ENCODE measurements around the gene ABCB8.

The ABCB8 gene

GRCh38 chr7:151057989-151058780 lies 29.9 kb downstream of the ABCB8 start:
- DNase-seq (ENCODE audit: low read depth) = peak; percentile 96

GRCh38 chr7:151058781-151059366 lies 30.6 kb downstream of the ABCB8 start:
- DNase-seq (ENCODE audit: low read depth) = no peak

GRCh38 chr7:151059367-151060112 lies 31.3 kb downstream of the ABCB8 start, which contains the start of gene SLC4A2:
TSS of gene SLC4A2 (plus strand) at chr7:151059589. CDS start at chr7:151061988, 2,399 bp downstream.
- peak; percentile 54 for DNase-seq (ENCODE audit: low read depth)

- no peak for DNase-seq (ENCODE audit: low read depth)
Observed at GRCh38 chr7:151060113-151060415, 31.8 kb downstream of the ABCB8 start.

- DNase-seq (ENCODE audit: low read depth) = no peak
Observed at GRCh38 chr7:151060416-151061212, 32.4 kb downstream of the ABCB8 start.

- DNase-seq (ENCODE audit: low read depth) = no peak
Observed at GRCh38 chr7:151061213-151062110, 33.2 kb downstream of the ABCB8 start.

GRCh38 chr7:151062111-151062398 lies 33.8 kb downstream of the ABCB8 start:
- no peak for DNase-seq (ENCODE audit: low read depth)

GRCh38 chr7:151062399-151063211 lies 34.4 kb downstream of the ABCB8 start:
- no peak for DNase-seq (ENCODE audit: low read depth)

GRCh38 chr7:151063212-151063561 lies 34.9 kb downstream of the ABCB8 start:
- DNase-seq (ENCODE audit: low read depth) = no peak

GRCh38 chr7:151064454-151064853 lies 36.2 kb downstream of the ABCB8 start:
- no peak for DNase-seq (ENCODE audit: low read depth)

- DNase-seq (ENCODE audit: low read depth) = no peak
Observed at GRCh38 chr7:151064993-151065392, 36.7 kb downstream of the ABCB8 start.

GRCh38 chr7:151065516-151065915 lies 37.3 kb downstream of the ABCB8 start:
- DNase-seq (ENCODE audit: low read depth) = no peak

GRCh38 chr7:151066273-151066974 lies 38.2 kb downstream of the ABCB8 start:
- no peak for DNase-seq (ENCODE audit: low read depth)

- no peak for DNase-seq (ENCODE audit: low read depth)
Observed at GRCh38 chr7:151068069-151068773, 40.0 kb downstream of the ABCB8 start.

- no peak for DNase-seq (ENCODE audit: low read depth)
Observed at GRCh38 chr7:151069841-151070573, 41.8 kb downstream of the ABCB8 start.

- DNase-seq (ENCODE audit: low read depth) = no peak
Observed at GRCh38 chr7:151070574-151070960, 42.3 kb downstream of the ABCB8 start.

- DNase-seq (ENCODE audit: low read depth) = no peak
Observed at GRCh38 chr7:151071032-151071866, 43.0 kb downstream of the ABCB8 start.

- DNase-seq (ENCODE audit: low read depth) = no peak
Observed at GRCh38 chr7:151073990-151074389, 45.7 kb downstream of the ABCB8 start.
